ENCODE data around the gene POLK.

Gene POLK

DNA sequence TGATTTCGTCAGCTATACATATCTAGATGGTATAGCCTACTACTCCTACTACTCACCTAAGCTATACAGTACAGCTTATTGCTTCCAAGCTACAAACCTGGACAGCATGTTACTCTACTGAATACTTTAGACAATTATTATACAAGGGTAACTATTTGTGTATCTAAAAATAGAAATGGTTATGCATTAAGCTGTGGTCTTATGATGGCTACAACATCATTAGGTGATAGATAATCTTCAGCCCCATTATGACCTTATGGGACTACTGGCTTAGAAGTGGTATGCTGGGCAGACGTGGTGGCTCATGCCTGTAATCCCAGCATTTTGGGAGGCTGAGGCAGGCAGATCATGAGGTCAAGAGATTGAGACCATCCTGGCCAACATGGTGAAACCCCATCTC, 40.5 kb upstream of the POLK start:
- no peak overlapping the region for H3K4me3 ChIP-seq (ENCODE audit: low read length)
- H3K27me3 ChIP-seq (replicated peaks; ENCODE audit: insufficient read depth, low read length): no peaks in the 10 kb centered on the region
- no peak overlapping the region for H3K4me2 ChIP-seq (ENCODE audit: low read depth, low read length)

DNA sequence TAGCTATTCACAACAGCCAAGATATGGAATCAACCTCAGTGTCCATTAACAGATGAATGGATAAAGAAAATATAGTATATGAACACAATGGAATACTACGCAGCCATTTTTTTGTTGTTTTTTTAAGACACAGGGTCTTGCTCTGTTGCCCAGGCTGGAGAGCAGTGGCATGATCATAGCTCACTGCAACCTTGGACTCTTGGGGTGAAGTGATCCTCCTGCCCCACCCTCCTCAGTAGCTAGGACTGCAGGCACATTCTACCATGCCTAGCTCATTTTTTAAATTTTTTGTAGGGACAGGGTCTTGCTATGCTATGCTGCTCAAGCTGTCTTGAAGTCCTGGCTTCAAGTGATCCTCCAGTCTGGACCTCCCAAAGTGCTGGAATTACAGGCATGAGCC, 38.7 kb upstream of the POLK start:
- DNase-seq: no peak

More for the DNA sequence above, 40.5 kb upstream of the POLK start:
- peaks cover 67% of the 10 kb centered on the region for H3K79me2 ChIP-seq (ENCODE audit: low read length)
- H3K36me3 ChIP-seq (replicated peaks; ENCODE audit: insufficient read depth, low read length): no peaks in the 10 kb centered on the region
- no peak overlapping the region for H3K9ac ChIP-seq (ENCODE audit: low read length)
- no peaks in the 10 kb centered on the region for H3K4me1 ChIP-seq (ENCODE audit: low read length)
- TF ChIP-seq EZH2 (optimal IDR thresholded peaks at IDR 0.05; ENCODE audit: low read depth, low read length) (no peak), EZH2phosphoT487 (IDR thresholded peaks at IDR 0.05; ENCODE audit: low read length) (no peak)
- TF ChIP-seq, protein P1, sequence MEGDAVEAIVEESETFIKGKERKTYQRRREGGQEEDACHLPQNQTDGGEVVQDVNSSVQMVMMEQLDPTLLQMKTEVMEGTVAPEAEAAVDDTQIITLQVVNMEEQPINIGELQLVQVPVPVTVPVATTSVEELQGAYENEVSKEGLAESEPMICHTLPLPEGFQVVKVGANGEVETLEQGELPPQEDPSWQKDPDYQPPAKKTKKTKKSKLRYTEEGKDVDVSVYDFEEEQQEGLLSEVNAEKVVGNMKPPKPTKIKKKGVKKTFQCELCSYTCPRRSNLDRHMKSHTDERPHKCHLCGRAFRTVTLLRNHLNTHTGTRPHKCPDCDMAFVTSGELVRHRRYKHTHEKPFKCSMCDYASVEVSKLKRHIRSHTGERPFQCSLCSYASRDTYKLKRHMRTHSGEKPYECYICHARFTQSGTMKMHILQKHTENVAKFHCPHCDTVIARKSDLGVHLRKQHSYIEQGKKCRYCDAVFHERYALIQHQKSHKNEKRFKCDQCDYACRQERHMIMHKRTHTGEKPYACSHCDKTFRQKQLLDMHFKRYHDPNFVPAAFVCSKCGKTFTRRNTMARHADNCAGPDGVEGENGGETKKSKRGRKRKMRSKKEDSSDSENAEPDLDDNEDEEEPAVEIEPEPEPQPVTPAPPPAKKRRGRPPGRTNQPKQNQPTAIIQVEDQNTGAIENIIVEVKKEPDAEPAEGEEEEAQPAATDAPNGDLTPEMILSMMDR (IDR thresholded peaks at IDR 0.05; ENCODE audit: low read length): no peak
- H2AFZ ChIP-seq (ENCODE audit: low read length): no peak overlapping the region
- H3K9me2 ChIP-seq (replicated peaks; ENCODE audit: insufficient read depth, low read length): no peaks in the 10 kb centered on the region
- no peaks in the 10 kb centered on the region for H3F3A ChIP-seq (ENCODE audit: insufficient read depth, low read length)
- no peaks in the 10 kb centered on the region for H4K20me1 ChIP-seq (ENCODE audit: insufficient read depth, low read length)
- no peak for DNase-seq
- H3K9me3 ChIP-seq (replicated peaks; ENCODE audit: insufficient read depth, low read length): no peaks in the 10 kb centered on the region
- no peak overlapping the region for H3K27ac ChIP-seq (ENCODE audit: low read length)

DNA sequence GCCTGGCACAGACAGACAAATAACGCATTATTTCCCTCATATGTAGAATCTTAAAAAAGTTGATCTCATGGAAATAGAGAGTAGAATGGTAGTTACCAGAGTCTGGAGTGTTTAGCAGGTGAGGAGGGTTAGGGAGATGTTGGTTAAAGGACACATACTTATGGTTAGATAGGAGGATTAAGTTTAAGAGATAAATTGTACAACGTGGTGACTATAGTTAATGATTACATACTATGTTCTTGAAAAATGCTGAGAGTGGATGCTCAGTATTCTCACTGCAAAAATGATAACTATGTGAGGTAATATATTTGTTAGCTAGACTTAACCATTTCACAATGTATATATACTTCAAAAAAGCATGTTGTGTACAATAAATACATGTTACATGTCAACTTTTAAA, 38.2 kb upstream of the POLK start:
- Histone ChIP-seq H3K4me3 (ENCODE audit: low read length) (no peak overlapping the region), H3K9me3 (replicated peaks; ENCODE audit: insufficient read depth, low read length) (no peaks in the 10 kb centered on the region), H3K9me2 (replicated peaks; ENCODE audit: insufficient read depth, low read length) (no peaks in the 10 kb centered on the region), H3F3A (ENCODE audit: insufficient read depth, low read length) (no peaks in the 10 kb centered on the region), H3K79me2 (ENCODE audit: low read length) (peaks cover 52% of the 10 kb centered on the region), H3K27ac (ENCODE audit: low read length) (no peak overlapping the region), H2AFZ (ENCODE audit: low read length) (no peak overlapping the region), H3K4me1 (ENCODE audit: low read length) (no peaks in the 10 kb centered on the region), H3K4me2 (ENCODE audit: low read depth, low read length) (no peak overlapping the region), H4K20me1 (ENCODE audit: insufficient read depth, low read length) (no peaks in the 10 kb centered on the region), H3K27me3 (replicated peaks; ENCODE audit: insufficient read depth, low read length) (no peaks in the 10 kb centered on the region), H3K9ac (ENCODE audit: low read length) (no peak overlapping the region), H3K36me3 (replicated peaks; ENCODE audit: insufficient read depth, low read length) (no peaks in the 10 kb centered on the region)
- DNase-seq: no peak
- TF ChIP-seq EZH2phosphoT487 (IDR thresholded peaks at IDR 0.05; ENCODE audit: low read length) (no peak), EZH2 (optimal IDR thresholded peaks at IDR 0.05; ENCODE audit: low read depth, low read length) (no peak)
- TF ChIP-seq, protein P1 (IDR thresholded peaks at IDR 0.05; ENCODE audit: low read length): no peak

More for the DNA sequence above, 38.7 kb upstream of the POLK start:
- no peaks in the 10 kb centered on the region for H3K9me3 ChIP-seq (replicated peaks; ENCODE audit: insufficient read depth, low read length)
- no peak overlapping the region for H3K4me2 ChIP-seq (ENCODE audit: low read depth, low read length)
- H4K20me1 ChIP-seq (ENCODE audit: insufficient read depth, low read length): no peaks in the 10 kb centered on the region
- no peak overlapping the region for H3K9ac ChIP-seq (ENCODE audit: low read length)
- no peaks in the 10 kb centered on the region for H3K27me3 ChIP-seq (replicated peaks; ENCODE audit: insufficient read depth, low read length)
- TF ChIP-seq EZH2 (optimal IDR thresholded peaks at IDR 0.05; ENCODE audit: low read depth, low read length) (no peak), EZH2phosphoT487 (IDR thresholded peaks at IDR 0.05; ENCODE audit: low read length) (no peak)
- TF ChIP-seq, protein P1 (IDR thresholded peaks at IDR 0.05; ENCODE audit: low read length): no peak
- H3K9me2 ChIP-seq (replicated peaks; ENCODE audit: insufficient read depth, low read length): no peaks in the 10 kb centered on the region
- H3K4me3 ChIP-seq (ENCODE audit: low read length): no peak overlapping the region
- no peak overlapping the region for H3K27ac ChIP-seq (ENCODE audit: low read length)
- peaks cover 55% of the 10 kb centered on the region for H3K79me2 ChIP-seq (ENCODE audit: low read length)
- H3K36me3 ChIP-seq (replicated peaks; ENCODE audit: insufficient read depth, low read length): no peaks in the 10 kb centered on the region
- H2AFZ ChIP-seq (ENCODE audit: low read length): no peak overlapping the region
- H3K4me1 ChIP-seq (ENCODE audit: low read length): no peaks in the 10 kb centered on the region
- H3F3A ChIP-seq (ENCODE audit: insufficient read depth, low read length): no peaks in the 10 kb centered on the region
